GM19452 (cell line): Measurements from ENCODE around the gene TAF5.
"Not testable (repeated sequence)": the region's sequence is repeated elsewhere in the genome, so short reads cannot be mapped to it uniquely, and the experiment has no call there.

Source experiments
- ATAC-seq: cut with Tn5 transposase; IDR thresholded peaks from one replicate; pipeline ENCODE4 v1.9.1; 2021; ENCODE audit not compliant: unreplicated experiment

The TAF5 gene

DNA sequence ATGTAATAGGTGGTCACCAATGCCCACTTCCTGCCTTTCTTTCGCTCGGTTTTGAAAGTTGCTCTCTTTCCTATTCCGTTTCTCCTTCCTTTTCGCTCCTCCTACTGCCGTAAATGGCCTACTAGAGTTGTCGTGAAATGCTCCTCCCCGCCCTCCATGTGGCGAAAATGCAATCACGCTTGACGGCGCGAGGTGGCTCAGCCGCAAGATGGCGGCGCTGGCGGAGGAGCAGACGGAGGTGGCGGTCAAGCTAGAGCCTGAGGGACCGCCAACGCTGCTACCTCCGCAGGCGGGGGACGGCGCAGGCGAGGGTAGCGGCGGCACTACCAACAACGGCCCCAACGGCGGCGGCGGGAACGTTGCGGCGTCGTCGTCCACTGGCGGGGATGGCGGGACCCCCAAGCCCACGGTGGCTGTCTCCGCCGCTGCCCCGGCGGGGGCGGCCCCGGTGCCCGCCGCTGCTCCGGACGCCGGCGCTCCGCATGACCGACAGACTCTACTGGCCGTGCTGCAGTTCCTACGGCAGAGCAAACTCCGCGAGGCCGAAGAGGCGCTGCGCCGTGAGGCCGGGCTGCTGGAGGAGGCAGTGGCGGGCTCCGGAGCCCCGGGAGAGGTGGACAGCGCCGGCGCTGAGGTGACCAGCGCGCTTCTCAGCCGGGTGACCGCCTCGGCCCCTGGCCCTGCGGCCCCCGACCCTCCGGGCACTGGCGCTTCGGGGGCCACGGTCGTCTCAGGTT lies at the start of gene TAF5:
TSS of gene TAF5 (plus strand) at position 195 of the 737 bp plus-strand sequence. CDS start at position 209, 14 bp downstream.
- peak; percentile 53 for ATAC-seq

- ATAC-seq: no peak
These were observed 39.9 kb upstream of the TAF5 start for GRCh38 chr10:103327906-103328305.

DNA sequence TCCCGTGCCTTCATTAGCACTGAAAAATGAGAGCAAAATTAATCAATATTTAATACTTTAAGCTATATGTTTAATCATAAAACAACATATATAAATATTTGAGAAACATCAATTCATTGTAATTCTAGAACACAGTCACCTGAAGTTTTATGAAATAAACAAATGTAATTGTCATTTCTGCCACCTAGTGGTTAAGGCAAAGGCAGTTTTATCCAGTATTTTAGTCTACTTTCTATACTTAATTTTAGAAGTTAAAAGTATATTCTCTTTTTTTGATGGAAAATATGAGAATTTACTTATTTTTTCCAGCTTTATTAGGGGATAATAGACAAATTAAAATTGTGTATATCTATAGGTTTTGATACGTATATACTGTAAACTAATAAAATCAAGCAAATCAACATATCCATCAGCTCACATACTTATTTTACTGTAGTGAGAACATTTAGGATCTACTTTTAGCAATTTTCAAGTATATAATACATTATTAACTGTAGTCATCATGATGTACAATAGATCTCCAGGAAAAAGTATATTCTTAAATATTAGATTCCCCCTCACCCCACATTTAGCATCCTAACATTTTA lies 33.7 kb upstream of the TAF5 start:
- no peak for ATAC-seq

GRCh38 chr10:103334567-103334966 lies 33.2 kb upstream of the TAF5 start:
- ATAC-seq: no peak

DNA sequence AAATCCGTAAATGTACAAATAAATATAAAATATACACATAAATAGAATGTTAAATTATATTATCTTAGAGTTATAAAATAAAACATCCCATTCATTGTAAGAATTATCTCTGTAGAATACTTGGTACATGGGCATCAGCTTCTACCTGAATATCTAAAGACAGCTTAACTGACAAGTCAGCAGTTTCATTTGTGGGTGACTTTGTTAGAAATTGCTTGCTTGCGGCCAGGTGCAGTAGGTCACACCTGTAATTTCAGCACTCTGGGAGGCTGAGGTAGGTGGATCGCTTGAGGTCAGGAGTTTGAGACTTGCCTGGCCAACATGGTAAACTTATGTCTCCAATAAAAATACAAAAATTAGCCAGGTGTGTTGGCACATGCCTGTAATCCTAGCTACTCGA lies 31.4 kb upstream of the TAF5 start:
- ATAC-seq: no peak

GRCh38 chr10:103350175-103350516 lies 17.6 kb upstream of the TAF5 start:
- ATAC-seq: no peak

GRCh38 chr10:103350517-103351260 lies 17.1 kb upstream of the TAF5 start, which contains the start of gene PCGF6:
TSS of gene PCGF6 (minus strand) at chr10:103351140. CDS start at chr10:103351066, 74 bp downstream.
- ATAC-seq: peak; percentile 83

DNA sequence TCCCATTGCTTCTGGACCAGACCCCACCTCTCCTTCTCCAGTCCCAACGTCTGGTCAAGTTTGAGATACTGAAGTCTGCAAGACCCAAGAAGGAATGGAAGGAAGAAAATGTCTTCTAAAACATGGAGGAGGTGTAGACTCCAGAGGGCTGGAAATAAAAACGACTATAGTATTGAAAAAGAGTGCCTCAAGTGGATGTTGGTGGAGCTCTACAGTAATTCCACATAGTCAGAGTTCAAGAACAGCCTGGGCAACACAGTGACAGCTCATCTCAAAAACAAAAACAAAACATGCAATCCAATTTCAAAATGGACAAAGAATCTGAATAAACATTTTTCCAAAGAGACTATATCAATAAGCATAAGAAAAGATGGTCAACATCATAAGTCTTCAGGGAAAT lies 14.5 kb upstream of the TAF5 start:
- ATAC-seq: no peak

DNA sequence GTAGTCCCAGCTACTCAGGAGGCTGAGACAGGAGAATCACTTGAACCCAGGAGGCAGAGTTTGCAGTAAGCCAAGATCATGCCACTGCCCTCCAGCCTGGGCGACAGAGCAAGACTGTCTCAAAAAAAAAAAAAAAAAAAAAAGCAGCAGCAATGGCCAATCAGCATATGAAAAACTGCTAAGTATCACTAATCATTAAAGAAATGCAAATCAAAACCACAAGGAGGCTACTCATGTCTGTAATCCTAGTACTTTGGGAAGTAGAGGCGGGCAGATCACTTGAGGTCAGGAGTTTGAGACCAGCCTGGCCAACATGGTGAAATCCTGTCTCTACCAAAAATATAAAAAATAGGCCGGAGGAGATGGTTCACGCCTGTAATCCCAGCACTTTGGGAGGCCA lies 13.2 kb upstream of the TAF5 start:
- not testable (repeated sequence) for ATAC-seq

GRCh38 chr10:103355906-103356599 lies 11.7 kb upstream of the TAF5 start:
- no peak for ATAC-seq

DNA sequence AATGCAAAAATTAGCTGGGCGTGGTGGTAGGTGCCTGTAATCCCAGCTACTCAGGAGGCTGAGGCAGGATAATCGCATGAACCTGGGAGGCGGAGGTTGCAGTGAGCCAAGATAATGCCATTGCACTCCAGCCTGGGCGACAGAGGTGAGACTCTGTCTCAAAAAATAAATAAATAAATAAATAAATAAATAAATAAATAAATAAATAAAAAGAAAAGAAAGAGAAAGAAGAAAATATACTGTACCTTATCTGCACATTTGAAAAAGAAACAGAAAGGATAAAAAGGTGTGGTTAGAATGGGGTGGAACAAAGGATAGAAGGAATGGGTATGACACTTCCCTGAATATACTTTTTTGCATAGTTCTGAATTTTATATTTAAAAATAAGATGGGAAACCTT lies 8.3 kb upstream of the TAF5 start:
- not testable (repeated sequence) for ATAC-seq

DNA sequence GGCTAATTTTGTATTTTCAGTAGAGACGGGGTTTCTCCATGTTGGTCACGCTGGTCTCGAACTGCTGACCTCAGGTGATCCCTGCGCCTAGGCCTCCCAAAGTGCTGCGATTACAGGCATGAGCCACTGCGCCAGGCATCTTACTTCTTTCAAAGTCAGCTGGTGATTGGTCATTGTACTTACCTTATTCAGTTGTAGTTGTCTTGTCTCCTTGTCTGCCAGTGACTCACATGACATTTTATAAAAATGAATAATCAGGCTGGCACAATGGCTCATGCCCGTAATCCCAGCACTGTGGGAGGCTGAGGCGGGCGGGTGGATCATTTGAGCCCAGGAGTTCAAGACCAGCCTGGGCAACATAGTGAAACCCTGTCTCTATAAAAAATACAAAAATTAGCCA lies 7.0 kb upstream of the TAF5 start:
- ATAC-seq: not testable (repeated sequence)

GRCh38 chr10:103367379-103367781 lies 396 bp upstream of the TAF5 start:
- ATAC-seq: no peak

DNA sequence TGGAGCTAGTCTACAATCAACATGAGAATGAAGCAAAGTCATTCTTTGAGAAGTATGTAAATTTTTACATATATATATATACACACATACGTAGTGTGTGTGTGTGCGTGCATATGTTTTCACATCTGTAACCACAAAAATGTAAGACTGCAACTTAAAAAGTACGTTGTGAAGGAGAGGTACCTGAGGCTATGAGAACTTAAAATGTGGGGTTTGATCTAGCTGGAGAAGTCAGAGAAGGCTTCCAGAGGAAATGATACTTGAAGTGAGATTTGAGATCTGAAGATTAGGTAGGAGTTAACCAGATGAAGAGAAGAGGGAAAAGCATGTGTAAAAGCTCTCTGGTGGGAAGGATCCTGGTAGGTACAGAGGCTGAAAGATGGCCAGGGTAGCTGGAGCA lies 5.8 kb downstream of the TAF5 start:
- ATAC-seq: no peak

DNA sequence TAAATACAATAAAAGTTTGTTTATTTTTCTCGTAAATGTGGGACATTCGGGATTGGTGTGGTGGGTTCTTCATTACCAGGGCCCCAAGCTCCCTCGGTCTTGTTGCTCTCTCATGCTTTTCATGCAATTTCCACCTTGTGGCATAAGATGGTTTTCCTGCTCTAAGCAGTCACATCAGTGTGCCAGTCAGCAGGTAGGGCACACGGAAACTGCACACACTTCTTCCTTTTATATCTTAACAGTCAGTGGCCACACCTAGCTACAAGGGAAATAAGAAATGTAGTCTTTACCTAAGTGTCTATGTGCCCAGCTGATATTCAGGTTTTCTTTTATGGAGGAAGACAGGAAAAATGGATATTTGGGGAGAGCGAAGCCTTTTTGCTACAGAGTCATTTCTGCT lies 6.5 kb downstream of the TAF5 start:
- ATAC-seq: no peak

- no peak for ATAC-seq
These were observed 15.0 kb downstream of the TAF5 start for GRCh38 chr10:103382769-103383168.

- ATAC-seq: no peak
These were observed 26.4 kb downstream of the TAF5 start for GRCh38 chr10:103394180-103394579.

DNA sequence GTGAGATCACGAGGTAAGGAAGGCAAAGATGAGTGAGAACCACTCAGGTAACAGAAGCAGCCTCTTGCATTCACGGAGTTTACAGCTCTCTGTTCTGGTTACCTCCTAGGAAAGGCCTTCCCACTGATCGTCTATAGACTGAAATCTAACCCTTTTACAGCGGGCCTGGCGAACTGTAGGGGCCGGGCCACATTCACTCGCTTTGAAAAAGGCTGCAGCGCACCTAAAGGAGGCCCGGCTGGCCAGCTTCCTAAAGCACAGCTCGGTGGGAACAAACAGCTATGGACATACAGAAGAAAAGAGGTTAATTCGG lies 27.9 kb downstream of the TAF5 start:
- ATAC-seq: no peak

DNA sequence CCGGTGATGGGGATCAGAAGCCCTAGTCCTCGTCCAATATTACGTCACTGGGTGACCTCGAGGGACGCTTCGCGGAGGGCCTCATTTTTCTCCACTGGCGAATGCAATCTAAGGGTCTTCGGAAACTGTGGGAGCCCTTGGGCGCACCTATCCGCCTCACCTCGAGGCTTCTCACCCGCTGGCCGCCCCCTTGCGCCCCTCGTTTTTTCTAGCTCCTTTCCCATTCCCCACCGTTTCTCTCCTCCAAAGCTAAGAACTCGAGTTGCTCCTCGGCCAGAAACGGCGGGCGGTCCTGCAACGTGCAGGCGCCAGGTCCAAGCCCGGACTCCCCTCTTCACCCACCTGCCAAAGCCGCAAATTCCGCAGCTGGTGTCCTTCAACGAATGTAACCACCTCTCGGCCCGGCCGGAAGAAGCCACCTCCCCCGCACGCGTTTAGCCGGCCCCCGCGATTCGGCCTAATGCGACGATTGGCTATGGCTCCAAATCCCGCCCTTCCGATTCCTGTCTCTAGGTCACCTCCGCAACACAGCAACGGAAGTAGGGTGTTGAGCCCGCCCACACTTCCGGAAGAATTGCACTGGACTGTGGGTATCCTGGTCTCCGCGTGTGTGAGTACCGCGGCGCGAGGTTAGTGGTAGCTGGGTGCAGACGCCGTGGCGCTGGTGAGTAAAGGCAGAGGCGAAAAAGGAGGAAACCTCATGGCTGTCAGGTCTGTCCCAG lies 28.5 kb downstream of the TAF5 start, which contains the start of the genes ATP5MK and PDCD11:
TSS of gene ATP5MK (minus strand) at position 409 of the 722 bp plus-strand sequence. CDS start 4,018 bp downstream, outside the sequence.
TSS of gene PDCD11 (plus strand) at position 560 of the 722 bp plus-strand sequence. CDS start 1,801 bp downstream, outside the sequence.
- peak; percentile 98 for ATAC-seq

DNA sequence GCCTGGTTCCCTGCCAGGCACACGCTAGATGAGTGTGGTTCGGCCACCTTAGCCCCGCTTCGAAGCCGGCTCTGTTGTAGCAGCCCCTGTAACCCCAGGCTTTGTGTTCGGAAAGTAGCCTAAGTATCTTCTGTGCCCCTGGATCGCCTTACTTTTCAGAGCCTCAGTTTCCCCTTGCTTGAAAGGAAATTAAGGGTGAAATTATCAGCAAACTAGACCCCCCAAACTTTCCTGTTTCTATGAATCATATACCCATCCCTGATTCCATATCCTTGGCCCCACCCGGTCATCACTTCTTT lies 29.0 kb downstream of the TAF5 start:
- ATAC-seq: no peak
